Cardiac fibroblast (primary cell): ENCODE data around the gene PXMP4.

Experiments
- DNase-seq, 2 donors: peaks; one replicate each; pipeline versions ENCODE4 v3.0.0 to v3.0.0-alpha.2; 2010; ENCODE audit warnings: low read depth in 2 of 2
- H3K4me3 ChIP-seq, 2 donors: replicated peaks in 1 of 2; 1 replicate in 1 of 2; 2 replicates in 1 of 2; pipeline ENCODE4 v1.5.1; 2011; ENCODE audit warnings: low read depth in 2 of 2, low read length in 2 of 2, mild to moderate bottlenecking in 2 of 2, moderate library complexity in 1 of 2
- TF ChIP-seq, protein P1 (sequence below): IDR thresholded peaks from one replicate; pipeline ENCODE4 v1.5.1; 2011; ENCODE audit warnings: low read depth, mild to moderate bottlenecking, low read length, inconsistent platforms

PXMP4 gene

DNA sequence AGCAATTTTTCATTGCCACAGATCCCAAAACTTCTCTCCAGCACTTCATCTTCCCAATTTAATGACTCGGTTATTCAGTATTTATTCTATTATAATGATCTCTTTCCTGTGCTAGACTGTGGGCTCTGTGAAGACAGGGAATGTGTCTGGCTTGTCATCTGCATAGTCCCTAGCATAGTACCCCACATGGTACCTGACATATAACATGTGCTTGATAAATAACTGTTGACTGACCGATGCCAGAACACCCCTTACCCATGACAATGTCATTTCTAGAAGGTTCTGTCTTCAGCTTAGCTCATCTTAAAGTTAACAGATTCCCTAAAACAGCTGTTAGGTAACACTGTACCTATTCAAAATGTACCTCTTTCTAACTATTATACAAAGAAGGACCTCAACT, 3.6 kb downstream of the PXMP4 start:
- H3K4me3 ChIP-seq, result no peak overlapping the region
- DNase-seq, result no peak
- TF ChIP-seq, protein P1, sequence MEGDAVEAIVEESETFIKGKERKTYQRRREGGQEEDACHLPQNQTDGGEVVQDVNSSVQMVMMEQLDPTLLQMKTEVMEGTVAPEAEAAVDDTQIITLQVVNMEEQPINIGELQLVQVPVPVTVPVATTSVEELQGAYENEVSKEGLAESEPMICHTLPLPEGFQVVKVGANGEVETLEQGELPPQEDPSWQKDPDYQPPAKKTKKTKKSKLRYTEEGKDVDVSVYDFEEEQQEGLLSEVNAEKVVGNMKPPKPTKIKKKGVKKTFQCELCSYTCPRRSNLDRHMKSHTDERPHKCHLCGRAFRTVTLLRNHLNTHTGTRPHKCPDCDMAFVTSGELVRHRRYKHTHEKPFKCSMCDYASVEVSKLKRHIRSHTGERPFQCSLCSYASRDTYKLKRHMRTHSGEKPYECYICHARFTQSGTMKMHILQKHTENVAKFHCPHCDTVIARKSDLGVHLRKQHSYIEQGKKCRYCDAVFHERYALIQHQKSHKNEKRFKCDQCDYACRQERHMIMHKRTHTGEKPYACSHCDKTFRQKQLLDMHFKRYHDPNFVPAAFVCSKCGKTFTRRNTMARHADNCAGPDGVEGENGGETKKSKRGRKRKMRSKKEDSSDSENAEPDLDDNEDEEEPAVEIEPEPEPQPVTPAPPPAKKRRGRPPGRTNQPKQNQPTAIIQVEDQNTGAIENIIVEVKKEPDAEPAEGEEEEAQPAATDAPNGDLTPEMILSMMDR, result no peak

GRCh38 chr20:33713865-33714367, 6.2 kb downstream of the PXMP4 start:
- DNase-seq, result no peak
- no peak overlapping the region for H3K4me3 ChIP-seq
- TF ChIP-seq, protein P1, result no peak

DNA sequence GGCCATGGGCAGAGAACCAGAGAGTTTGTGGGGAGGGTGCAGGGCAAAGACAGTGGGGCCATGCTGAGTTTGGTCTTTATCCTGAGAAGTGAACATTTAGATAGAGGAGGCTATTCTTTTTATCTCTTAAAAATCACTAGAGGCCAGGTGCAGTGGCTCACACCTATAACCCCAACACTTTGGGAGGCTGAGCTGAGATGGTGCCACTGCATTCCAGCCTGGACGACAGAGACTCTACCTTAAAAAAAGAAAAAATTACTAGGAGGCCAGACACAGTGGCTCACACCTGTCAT, 8.7 kb downstream of the PXMP4 start:
- no peak overlapping the region for H3K4me3 ChIP-seq
- TF ChIP-seq, protein P1, result no peak
- no peak for DNase-seq

DNA sequence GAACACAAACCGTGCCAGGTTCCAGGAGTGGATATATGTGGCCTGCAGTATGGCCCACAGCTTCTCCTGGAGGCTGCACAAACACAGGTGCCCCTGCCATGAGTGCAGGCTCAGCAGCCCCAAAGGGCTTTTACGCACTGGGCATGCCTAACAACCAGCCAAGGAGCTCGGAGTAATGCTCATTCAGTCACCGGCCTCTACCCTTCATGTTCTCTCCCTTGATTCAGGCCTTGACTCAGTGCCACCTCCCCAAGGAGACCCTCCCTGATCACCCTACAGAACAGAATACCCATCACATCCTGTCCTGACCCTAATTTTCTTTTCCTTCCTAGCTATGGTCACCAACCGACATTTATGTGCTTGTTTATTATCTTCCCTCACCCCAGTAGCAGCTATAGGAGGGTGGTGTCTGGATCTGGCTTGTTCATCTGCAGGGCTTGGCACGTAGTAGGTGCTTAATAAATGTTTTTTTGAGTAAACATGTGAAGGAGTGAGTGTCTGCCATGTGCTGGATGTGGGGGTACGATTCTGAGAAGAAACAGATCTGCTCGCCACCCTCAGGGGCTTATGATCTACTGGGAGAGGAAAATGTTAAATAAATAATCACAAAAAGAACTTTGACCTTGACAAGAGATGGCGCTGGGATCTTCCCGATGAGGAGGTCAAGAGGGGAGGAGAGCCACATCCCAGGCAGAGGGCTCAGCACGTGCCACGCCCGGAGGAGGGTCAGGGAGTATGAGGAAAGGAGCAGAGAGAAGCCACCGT, 9.2 kb downstream of the PXMP4 start:
- H3K4me3 ChIP-seq, result no peak overlapping the region

DNA sequence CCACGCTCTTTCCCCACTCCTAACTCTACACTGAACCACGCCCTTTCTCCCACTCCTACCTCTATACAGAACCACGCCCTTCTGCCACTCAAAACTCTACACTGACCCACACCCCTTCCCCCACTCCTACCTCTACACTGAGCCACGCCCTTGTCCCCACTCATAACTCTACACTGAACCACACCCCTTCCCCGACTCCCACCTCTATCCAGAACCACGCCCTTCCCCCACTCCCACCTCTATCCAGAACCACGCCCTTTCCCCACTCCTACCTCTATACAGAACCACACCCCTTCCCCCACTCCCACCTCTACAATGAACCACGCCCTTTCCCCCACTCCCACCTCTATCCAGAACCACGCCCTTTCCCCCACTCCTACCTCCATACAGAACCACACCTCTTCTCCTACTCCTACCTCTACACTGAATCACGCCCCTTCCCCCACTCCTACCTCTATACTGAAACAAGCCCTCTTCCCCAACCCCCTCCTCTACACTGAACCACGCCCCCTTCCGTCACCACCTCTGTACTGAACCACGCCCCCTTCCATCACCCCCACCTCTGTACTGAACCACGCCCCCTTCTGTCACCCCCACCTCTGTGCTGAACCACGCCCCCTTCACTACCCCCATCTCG, 10.1 kb downstream of the PXMP4 start:
- no peak for DNase-seq

More for the DNA sequence above, 9.2 kb downstream of the PXMP4 start:
- TF ChIP-seq, protein P1, result no peak
- DNase-seq, result no peak

GRCh38 chr20:33709398-33709797, 10.7 kb downstream of the PXMP4 start:
- no peak for DNase-seq
- TF ChIP-seq, protein P1, result no peak
- no peak overlapping the region for H3K4me3 ChIP-seq

More for the DNA sequence above, 10.1 kb downstream of the PXMP4 start:
- no peak overlapping the region for H3K4me3 ChIP-seq
- TF ChIP-seq, protein P1, result no peak
